Neuron (in vitro differentiated cells): ENCODE data around the gene VPS51.

ENCODE experiments used
- H2AFZ ChIP-seq: one replicate; pipeline ENCODE4 v1.6.1; 2013; ENCODE audit warnings: low read depth, mild to moderate bottlenecking, inconsistent platforms, low read length, moderate library complexity
- H3K27me3 ChIP-seq: one replicate; pipeline ENCODE4 v1.6.1; 2013; ENCODE audit warnings: low read length; ENCODE audit not compliant: insufficient read depth
- H3K36me3 ChIP-seq: one replicate; pipeline ENCODE4 v1.6.1; 2013; ENCODE audit warnings: low read length; ENCODE audit not compliant: insufficient read depth
- H3K4me1 ChIP-seq: one replicate; pipeline ENCODE4 v1.6.1; 2013; ENCODE audit warnings: low read length; ENCODE audit not compliant: insufficient read depth
- H3K4me3 ChIP-seq: 2 replicates; pipeline ENCODE4 v1.5.1; 2013; ENCODE audit warnings: mild to moderate bottlenecking, low read length, moderate library complexity
- H3K9me3 ChIP-seq: one replicate; pipeline ENCODE4 v1.6.1; 2013; ENCODE audit warnings: low read length

The VPS51 gene

GRCh38 chr11:65063532-65063931 lies 32.5 kb upstream of the VPS51 start:
- Histone ChIP-seq H3K36me3 (no peaks in the 10 kb centered on the region), H3K4me3 (no peak overlapping the region), H3K9me3 (no peaks in the 10 kb centered on the region), H3K27me3 (no peaks in the 10 kb centered on the region), H2AFZ (no peak overlapping the region), H3K4me1 (peaks cover 3% of the 10 kb centered on the region)

GRCh38 chr11:65064847-65065240 lies 31.2 kb upstream of the VPS51 start:
- H2AFZ ChIP-seq: no peak overlapping the region
- H3K9me3 ChIP-seq: no peaks in the 10 kb centered on the region
- H3K4me1 ChIP-seq: peaks cover 3% of the 10 kb centered on the region
- H3K36me3 ChIP-seq: no peaks in the 10 kb centered on the region
- H3K27me3 ChIP-seq: no peaks in the 10 kb centered on the region
- H3K4me3 ChIP-seq: no peak overlapping the region

GRCh38 chr11:65065851-65066250 lies 30.2 kb upstream of the VPS51 start:
- Histone ChIP-seq H3K4me3 (no peak overlapping the region), H2AFZ (no peak overlapping the region), H3K36me3 (no peaks in the 10 kb centered on the region), H3K27me3 (no peaks in the 10 kb centered on the region), H3K4me1 (peaks cover 3% of the 10 kb centered on the region), H3K9me3 (no peaks in the 10 kb centered on the region)

GRCh38 chr11:65066315-65066714 lies 29.7 kb upstream of the VPS51 start:
- Histone ChIP-seq H3K4me3 (no peak overlapping the region), H3K4me1 (peaks cover 3% of the 10 kb centered on the region), H3K27me3 (no peaks in the 10 kb centered on the region), H3K36me3 (no peaks in the 10 kb centered on the region), H2AFZ (no peak overlapping the region), H3K9me3 (no peaks in the 10 kb centered on the region)

- Histone ChIP-seq H3K9me3 (no peaks in the 10 kb centered on the region), H3K27me3 (no peaks in the 10 kb centered on the region), H3K4me3 (no peak overlapping the region), H3K36me3 (no peaks in the 10 kb centered on the region), H3K4me1 (peaks cover 3% of the 10 kb centered on the region), H2AFZ (no peak overlapping the region)
These were observed 29.2 kb upstream of the VPS51 start for GRCh38 chr11:65066805-65067291.

GRCh38 chr11:65067446-65067845 lies 28.6 kb upstream of the VPS51 start:
- no peaks in the 10 kb centered on the region for H3K9me3 ChIP-seq
- H3K4me1 ChIP-seq: peaks cover 3% of the 10 kb centered on the region
- no peak overlapping the region for H2AFZ ChIP-seq
- H3K27me3 ChIP-seq: no peaks in the 10 kb centered on the region
- no peaks in the 10 kb centered on the region for H3K36me3 ChIP-seq
- no peak overlapping the region for H3K4me3 ChIP-seq

- Histone ChIP-seq H3K4me1 (peaks cover 3% of the 10 kb centered on the region), H3K36me3 (no peaks in the 10 kb centered on the region), H3K27me3 (no peaks in the 10 kb centered on the region), H3K9me3 (no peaks in the 10 kb centered on the region), H2AFZ (no peak overlapping the region), H3K4me3 (no peak overlapping the region)
These were observed 26.8 kb upstream of the VPS51 start for GRCh38 chr11:65069217-65069616.

GRCh38 chr11:65071907-65072630 lies 23.9 kb upstream of the VPS51 start:
- Histone ChIP-seq H3K27me3 (no peaks in the 10 kb centered on the region), H2AFZ (no peak overlapping the region), H3K9me3 (no peaks in the 10 kb centered on the region), H3K36me3 (peaks cover 8% of the 10 kb centered on the region), H3K4me3 (no peak overlapping the region), H3K4me1 (no peaks in the 10 kb centered on the region)

- Histone ChIP-seq H3K27me3 (no peaks in the 10 kb centered on the region), H3K4me3 (no peak overlapping the region), H3K4me1 (no peaks in the 10 kb centered on the region), H3K36me3 (peaks cover 14% of the 10 kb centered on the region), H2AFZ (no peak overlapping the region), H3K9me3 (no peaks in the 10 kb centered on the region)
These were observed 23.4 kb upstream of the VPS51 start for GRCh38 chr11:65072631-65072966.

- H3K4me1 ChIP-seq: peaks cover under 1% of the 10 kb centered on the region
- no peak overlapping the region for H2AFZ ChIP-seq
- H3K36me3 ChIP-seq: peaks cover 47% of the 10 kb centered on the region
- H3K9me3 ChIP-seq: no peaks in the 10 kb centered on the region
- no peak overlapping the region for H3K4me3 ChIP-seq
- H3K27me3 ChIP-seq: no peaks in the 10 kb centered on the region
These were observed 18.6 kb upstream of the VPS51 start for GRCh38 chr11:65077451-65077850.

GRCh38 chr11:65078151-65078550 lies 17.9 kb upstream of the VPS51 start:
- peaks cover 47% of the 10 kb centered on the region for H3K36me3 ChIP-seq

GRCh38 chr11:65078786-65079342 lies 17.1 kb upstream of the VPS51 start:
- H3K36me3 ChIP-seq: peaks cover 47% of the 10 kb centered on the region
- peaks cover 11% of the 10 kb centered on the region for H3K4me1 ChIP-seq
- H3K27me3 ChIP-seq: no peaks in the 10 kb centered on the region
- H2AFZ ChIP-seq: no peak overlapping the region
- H3K9me3 ChIP-seq: no peaks in the 10 kb centered on the region
- H3K4me3 ChIP-seq: no peak overlapping the region

More at GRCh38 chr11:65078151-65078550, 17.9 kb upstream of the VPS51 start:
- Histone ChIP-seq H3K27me3 (no peaks in the 10 kb centered on the region), H3K9me3 (no peaks in the 10 kb centered on the region), H3K4me3 (no peak overlapping the region), H3K4me1 (peaks cover 7% of the 10 kb centered on the region), H2AFZ (no peak overlapping the region)

- H3K4me1 ChIP-seq: peaks cover 19% of the 10 kb centered on the region
- H3K9me3 ChIP-seq: no peaks in the 10 kb centered on the region
- no peaks in the 10 kb centered on the region for H3K27me3 ChIP-seq
- peak overlapping the region; percentile 88 for H3K4me3 ChIP-seq
- H3K36me3 ChIP-seq: peaks cover 62% of the 10 kb centered on the region
- peak overlapping the region; percentile 66 for H2AFZ ChIP-seq
These were observed 12.7 kb upstream of the VPS51 start for GRCh38 chr11:65083134-65083833.
